Measurements from ENCODE around the gene LY6G6F.

Gene LY6G6F

DNA sequence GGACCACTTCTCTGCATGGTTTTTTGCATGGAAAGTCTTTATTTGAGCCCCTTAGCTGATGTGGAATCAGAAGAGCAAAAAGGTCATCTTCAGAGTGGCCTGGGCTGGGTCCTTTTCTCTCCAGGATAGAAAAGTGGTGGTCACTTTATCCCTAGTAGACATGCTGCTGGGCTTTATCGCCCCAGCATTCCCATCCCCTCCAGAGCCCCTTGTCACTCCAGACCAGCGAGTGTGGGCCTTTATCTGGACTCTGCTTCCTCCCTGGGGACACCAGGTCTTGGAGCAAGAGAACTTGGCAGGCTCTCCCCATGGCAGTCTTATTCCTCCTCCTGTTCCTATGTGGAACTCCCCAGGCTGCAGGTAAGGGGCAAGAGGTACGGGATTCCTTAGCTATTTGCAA, at the start of gene LY6G6F:
Gene LY6G6F, plus strand, starts transcription at position 268 of the 400 bp plus-strand sequence. Its CDS starts 41 bp downstream, at position 309.
- no peak for DNase-seq (ENCODE audit: low read depth, low spot score)
- H3K27ac ChIP-seq = no peak within 1 kb of the TSS

DNA sequence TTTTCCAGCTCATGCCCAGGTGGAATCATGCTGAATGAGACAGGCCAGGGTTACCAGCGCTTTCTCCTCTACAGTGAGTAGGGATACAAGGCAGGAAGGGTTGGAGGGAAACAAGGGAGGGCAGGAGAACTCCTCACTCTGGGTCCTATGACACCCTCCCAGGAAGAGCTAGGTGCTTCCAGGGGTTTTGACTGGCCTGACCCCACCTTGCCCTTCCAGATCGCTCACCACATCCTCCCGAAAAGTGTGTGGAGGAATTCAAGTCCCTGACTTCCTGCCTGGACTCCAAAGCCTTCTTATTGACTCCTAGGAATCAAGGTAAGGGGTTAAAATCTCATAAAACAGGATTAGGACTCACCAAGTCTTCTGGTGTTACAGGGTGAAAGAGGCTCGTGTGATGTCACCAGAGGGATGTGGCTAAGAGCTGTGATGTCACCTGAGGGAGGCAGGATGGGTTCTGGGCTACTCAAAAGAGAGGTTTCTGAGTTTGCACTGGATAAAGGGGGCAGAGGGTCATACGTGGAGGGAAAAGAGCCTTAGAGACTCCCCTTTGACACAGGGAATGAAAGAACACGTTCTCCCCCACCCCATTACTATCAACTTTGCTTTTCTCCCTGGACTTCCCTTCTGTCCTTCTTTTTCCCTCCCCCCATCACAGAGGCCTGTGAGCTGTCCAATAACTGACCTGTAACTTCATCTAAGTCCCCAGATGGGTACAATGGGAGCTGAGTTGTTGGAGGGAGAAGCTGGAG, 49.1 kb upstream of the LY6G6F start:
- H3K27ac ChIP-seq = no peak overlapping the region
- DNase-seq (ENCODE audit: low read depth, low spot score) = no peak

- DNase-seq (ENCODE audit: low read depth, low spot score) = no peak
- no peak overlapping the region for H3K27ac ChIP-seq
Measured at GRCh38 chr6:31658158-31658688, 48.4 kb upstream of the LY6G6F start.

DNA sequence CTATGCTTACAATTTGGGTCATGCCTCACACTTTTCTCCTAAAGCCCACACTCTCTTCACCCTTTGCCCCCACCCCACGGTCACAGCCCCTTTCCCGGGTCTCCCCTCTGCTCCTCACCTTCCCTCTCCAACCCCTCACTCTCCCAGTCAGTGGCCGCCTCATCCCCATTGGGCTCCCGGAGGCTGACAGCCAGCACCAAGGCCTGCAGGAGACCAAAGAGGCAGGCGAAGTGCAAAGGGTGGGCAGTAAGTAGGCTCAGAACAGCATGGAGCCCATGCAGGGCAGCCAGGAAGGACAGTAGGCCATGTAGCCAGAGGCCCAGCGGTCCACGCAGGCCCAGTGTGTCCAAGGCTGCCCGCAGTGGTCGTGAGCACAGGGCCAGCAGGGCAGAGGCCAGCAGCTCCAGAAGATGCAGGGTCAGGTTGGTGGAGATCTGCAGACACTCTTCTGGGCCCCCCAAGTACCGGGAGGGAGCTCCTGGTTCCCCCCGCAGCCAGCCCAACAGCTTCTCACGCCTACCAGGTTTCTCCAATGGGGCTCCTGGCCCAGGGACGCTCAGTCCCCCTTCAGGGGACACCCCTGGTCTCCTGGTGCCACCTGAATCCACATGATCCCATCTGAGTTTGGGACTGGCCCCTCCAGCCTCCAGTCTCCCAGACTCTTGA, 47.5 kb upstream of the LY6G6F start:
- DNase-seq (ENCODE audit: low read depth, low spot score) = no peak
- peak overlapping the region; percentile 78 for H3K27ac ChIP-seq

GRCh38 chr6:31659649-31660380, 46.9 kb upstream of the LY6G6F start:
- no peak for DNase-seq (ENCODE audit: low read depth, low spot score)
- H3K27ac ChIP-seq = peak overlapping the region; percentile 78

DNA sequence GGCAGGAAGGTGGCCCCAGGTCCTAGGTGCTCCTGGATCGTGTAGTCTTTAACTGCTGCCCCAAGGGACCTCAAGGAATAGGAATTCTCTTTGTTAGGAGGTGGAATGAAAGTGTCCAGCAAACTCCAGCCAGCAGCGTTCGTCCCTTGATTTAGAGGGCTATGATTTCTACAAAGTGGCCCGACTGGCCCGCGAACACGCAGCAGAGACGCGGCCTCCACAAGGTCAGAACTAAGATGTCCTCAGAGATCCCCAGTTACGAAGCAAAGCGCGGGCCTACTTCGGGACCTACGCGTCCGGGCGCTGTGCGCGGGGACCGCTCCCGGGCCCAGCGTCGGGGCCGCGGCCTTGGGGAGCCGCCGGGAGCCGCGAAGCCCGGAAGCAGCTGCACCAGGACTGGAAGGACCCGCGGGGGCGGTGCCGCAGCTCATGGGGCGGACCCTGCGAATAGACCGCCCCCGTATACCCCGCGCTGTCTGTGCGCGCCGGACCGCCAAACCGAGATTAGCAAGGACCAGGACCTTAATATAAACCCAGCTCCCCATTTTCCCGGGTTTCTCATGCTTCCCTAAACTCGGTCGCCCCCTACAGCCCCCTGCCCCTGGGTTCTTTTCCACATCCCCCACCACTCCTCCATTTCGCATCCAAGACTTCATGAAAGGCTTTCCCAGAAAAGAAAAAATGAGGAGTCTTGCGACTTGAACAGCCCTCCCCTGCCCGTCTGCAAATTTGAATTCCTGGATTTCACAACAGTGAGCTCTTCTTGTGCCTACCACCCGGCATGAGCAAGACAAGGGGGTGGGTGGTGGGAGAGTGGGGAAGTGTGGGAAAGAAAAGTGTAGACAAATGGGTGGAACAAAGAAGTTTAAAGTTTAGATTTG, 46.0 kb upstream of the LY6G6F start, which contains the start of gene C6orf47:
Gene C6orf47, minus strand, starts transcription at position 398 of the 881 bp plus-strand sequence. CDS start 831 bp downstream, outside the sequence.
- DNase-seq (ENCODE audit: low read depth, low spot score) = no peak
- peak within 1 kb of the TSS; percentile 78 for H3K27ac ChIP-seq

DNA sequence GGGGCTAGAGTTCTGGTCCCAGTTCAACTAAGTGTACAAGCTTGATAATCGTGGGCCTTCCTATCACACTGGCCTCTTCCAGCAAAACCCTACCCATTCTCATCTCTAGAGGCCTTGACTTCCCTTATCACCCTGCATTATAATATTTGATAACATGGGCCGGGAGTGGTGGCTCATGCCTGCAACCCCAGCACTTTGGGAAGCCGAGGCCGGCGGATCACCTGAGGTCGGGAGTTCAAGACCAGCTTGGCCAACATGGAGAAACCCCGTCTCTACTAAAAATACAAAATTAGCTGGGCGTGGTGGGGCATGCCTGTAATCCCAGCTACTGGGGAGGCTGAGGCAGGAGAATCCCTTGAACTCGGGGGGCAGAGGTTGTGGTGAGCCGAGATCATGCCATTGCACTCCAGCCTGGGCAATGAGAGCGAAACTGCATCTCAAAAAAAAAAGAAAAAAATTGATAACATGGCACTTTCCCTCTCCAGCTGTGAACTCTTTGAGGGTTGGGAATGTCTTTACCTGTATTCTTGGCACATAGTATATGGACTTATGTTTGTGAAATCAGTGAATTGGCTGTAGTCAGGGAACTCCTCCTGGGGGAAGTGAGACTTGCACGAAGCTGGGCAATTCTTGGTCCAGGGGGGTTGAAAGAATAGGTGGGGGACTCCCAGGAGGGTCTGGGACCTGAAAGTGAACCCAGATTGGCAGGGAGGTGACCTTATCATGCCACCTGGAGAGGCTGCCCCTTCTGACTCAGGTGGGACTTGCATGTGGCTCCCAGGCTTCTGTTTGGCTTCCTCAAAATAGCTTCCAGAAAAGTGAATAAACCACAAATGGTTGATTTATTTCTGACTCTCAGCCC, 45.2 kb upstream of the LY6G6F start:
- no peak for DNase-seq (ENCODE audit: low read depth, low spot score)
- H3K27ac ChIP-seq = peak overlapping the region; percentile 78

- DNase-seq (ENCODE audit: low read depth, low spot score) = no peak
- H3K27ac ChIP-seq = no peak overlapping the region
Measured at GRCh38 chr6:31662124-31662723, 44.4 kb upstream of the LY6G6F start.

- no peak for DNase-seq (ENCODE audit: low read depth, low spot score)
- peak overlapping the region; percentile 89 for H3K27ac ChIP-seq
Measured at GRCh38 chr6:31663126-31663960, 43.3 kb upstream of the LY6G6F start.

- DNase-seq (ENCODE audit: low read depth, low spot score) = peak; percentile 27
- peak overlapping the region; percentile 89 for H3K27ac ChIP-seq
Measured at GRCh38 chr6:31663961-31664789, 42.5 kb upstream of the LY6G6F start.

GRCh38 chr6:31664790-31665500, 41.7 kb upstream of the LY6G6F start, which contains the start of gene GPANK1:
Gene GPANK1, minus strand, starts transcription at chr6:31664997. Its CDS starts 519 bp downstream, at chr6:31664478.
- peak; percentile 83 for DNase-seq (ENCODE audit: low read depth, low spot score)
- H3K27ac ChIP-seq = peak within 1 kb of the TSS; percentile 89

DNA sequence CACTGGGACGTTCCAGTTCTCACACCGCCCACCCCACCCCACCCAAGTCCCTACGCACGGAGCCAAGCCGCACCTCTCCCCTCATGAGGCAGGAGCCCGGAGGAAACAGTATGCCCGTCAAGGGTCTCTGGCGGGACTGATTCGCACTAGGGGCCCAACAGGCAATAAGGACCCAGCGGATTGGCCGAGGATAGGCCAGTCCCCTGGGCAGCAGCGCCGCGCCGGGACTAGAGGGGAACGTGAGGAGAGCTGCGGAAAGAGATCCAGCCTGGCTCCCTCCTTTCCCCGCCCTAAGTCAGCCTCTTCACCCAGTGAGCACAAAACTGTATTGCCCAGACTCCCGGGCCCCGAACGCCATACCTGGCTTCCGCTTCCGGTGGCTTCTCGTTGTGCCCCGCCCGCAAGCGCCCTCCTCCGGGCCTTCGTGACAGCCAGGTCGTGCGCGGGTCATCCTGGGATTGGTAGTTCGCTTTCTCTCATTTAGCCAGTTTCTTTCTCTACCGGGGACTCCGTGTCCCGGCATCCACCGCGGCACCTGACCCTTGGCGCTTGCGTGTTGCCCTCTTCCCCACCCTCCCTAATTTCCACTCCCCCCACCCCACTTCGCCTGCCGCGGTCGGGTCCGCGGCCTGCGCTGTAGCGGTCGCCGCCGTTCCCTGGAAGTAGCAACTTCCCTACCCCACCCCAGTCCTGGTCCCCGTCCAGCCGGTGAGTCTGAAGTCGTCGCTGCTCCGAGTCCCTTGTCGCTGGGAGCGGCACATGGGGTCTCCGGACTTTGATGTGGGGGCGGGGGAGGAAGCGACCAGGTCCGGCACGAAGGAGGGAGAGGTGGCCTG, 40.9 kb upstream of the LY6G6F start, which contains the start of gene CSNK2B:
Gene CSNK2B, plus strand, starts transcription at position 580 of the 836 bp plus-strand sequence. CDS start 752 bp downstream, outside the sequence.
- DNase-seq (ENCODE audit: low read depth, low spot score) = peak; percentile 93
- H3K27ac ChIP-seq = peak within 1 kb of the TSS; percentile 89

DNA sequence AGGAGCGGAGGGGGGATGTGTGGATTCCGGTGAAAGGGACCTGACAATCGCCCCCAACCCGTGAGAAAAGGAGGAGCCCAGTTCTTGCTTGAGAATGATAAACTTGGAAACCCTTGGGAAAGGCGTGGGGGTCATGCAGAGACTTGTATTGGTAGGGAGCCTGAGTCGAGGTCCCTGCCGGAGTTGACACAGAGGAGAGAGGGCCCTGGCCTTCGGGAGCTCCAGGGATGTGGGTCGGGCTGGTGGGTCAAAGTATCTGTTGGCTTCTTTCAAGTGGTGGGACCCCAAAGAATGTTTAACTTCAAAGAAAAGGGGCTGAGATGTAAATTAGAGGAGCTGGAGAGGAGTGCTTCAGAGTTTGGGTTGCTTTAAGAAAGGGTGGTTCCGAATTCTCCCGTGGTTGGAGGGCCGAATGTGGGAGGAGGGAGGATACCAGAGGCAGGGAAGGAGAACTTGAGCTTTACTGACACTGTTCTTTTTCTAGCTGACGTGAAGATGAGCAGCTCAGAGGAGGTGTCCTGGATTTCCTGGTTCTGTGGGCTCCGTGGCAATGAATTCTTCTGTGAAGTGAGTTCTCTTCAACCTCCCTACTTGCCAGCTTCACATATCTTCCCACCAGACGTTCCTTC, 40.2 kb upstream of the LY6G6F start:
- peak overlapping the region; percentile 89 for H3K27ac ChIP-seq
- DNase-seq (ENCODE audit: low read depth, low spot score) = no peak

GRCh38 chr6:31669676-31670075, 37.0 kb upstream of the LY6G6F start, which contains the start of gene LY6G5B:
Gene LY6G5B, plus strand, starts transcription at chr6:31669976. Its CDS starts 975 bp downstream, at chr6:31670951.
- H3K27ac ChIP-seq = no peak within 1 kb of the TSS
- DNase-seq (ENCODE audit: low read depth, low spot score) = no peak
